GM10847 (cell line): ENCODE results near the gene GOLM1.

Experiments used
- POLR2A ChIP-seq: IDR thresholded peaks from 2 replicates; pipeline ENCODE4 v1.6.1; 2011; ENCODE audit not compliant: insufficient read length; ENCODE audit errors: extremely low read depth

The GOLM1 gene

DNA sequence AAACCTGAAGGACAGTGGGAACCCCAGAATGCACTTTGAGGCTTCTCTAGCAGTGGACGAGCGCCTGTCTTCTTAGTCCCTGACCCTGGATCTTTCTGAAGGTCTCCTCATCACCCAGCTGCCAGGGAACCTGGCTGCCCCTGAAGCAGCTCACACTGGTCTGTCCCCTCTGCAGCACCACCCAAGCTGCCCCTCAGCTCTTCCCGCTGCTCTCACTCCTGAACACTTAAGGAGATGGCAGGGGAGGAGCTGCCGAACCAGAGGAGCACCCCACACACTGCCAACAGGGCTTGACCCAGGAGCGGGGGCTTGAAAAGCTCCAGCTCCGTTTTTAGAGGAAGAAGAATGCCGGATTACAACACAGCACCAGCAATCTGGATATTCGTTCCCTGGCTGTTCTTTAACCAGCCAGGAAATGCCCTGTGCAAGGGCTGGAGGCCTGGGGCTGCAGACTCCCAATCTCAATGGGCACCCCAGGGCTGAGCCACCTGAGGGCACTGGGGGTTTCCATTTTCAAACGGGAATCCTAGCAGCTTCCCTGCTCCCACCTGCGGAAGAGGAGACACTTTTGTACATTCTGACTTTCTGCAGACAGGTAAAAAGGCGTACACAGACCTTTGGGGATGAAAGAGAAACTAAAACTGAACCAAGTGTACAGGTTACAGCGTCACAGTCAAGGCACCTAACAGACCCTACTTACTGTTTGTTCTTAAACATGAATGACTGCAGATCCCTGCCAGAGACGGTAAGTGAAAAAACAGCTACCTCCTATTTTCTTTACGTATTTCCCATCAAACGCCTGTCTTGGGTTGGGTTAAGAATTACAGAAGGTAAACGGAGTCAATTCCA, 36.3 kb downstream of the GOLM1 start:
- no peak for TF ChIP-seq POLR2A

DNA sequence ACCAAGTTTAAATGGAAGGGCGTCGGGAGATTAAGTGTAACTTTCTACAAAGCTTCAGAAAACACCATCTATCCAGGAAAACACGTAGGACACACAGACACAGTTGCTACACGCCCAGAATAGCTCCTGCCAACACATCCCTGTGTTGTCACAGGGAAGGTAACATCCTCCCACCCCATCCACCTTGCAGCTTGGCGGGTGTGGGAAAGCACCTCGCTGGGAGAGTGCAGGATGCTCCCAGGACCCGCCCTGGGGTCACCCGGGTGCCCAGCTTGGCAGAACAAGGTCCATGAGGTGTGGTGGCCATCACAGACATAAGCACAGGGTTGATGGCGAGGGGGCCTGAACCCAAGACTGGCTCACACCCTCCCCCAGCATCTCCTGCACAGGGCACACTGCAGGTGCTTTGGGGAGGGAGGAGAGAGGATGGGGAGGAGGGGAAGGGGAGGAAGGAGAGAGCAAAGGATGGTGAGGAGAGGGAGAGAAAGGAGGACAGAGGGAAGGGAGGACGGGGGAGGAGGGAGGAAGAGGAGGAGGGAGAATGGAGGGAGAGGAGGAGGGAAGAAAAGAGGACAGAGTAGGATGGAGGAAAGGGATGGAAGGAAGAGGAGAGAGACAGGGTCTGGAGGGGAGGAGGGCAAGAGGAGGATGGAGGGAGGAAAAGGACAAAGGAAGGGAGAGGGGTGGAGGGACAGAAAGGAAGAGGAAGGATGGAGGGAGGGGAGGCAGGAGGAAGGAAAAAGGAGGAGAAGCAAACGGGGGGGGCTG, 37.2 kb downstream of the GOLM1 start:
- TF ChIP-seq POLR2A, result no peak

DNA sequence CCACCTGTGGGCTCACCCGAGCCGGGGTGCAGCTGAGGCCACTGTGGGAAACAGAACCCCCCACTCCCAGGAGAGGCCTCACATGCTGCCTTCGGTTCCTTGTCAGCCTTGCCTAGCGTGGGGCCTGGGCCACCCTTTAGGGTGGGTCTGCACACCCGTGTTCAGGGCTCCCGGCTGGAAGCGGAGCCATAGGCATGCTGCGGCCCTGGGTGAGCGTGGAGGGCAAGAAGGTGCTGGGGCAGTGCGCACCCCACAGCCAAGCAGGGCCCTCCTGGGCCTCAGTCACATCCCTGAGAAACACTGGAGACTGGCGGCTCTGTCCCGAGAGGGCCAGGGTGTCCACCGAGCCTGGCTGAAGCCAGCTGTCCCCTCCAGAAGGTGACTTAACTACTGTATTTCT, 41.9 kb downstream of the GOLM1 start:
- no peak for TF ChIP-seq POLR2A

DNA sequence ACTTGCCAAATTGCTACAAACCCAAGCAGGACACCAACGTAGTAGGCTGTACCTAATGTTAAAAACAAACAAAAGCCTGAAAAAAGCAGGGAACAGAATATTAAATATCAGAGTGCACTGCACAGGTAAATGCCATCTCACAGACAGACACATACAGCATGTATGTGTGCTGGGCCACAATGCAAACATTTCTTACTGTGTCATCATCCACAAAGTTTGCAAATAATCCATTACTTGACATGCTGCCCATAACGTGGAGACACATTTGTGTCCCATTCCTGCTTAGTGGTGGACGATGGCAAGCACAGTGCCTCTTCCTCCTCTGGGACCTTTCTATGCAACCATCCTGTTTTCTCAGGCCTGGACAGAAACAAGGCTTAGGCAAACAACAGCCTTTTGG, 44.7 kb downstream of the GOLM1 start:
- TF ChIP-seq POLR2A, result no peak

DNA sequence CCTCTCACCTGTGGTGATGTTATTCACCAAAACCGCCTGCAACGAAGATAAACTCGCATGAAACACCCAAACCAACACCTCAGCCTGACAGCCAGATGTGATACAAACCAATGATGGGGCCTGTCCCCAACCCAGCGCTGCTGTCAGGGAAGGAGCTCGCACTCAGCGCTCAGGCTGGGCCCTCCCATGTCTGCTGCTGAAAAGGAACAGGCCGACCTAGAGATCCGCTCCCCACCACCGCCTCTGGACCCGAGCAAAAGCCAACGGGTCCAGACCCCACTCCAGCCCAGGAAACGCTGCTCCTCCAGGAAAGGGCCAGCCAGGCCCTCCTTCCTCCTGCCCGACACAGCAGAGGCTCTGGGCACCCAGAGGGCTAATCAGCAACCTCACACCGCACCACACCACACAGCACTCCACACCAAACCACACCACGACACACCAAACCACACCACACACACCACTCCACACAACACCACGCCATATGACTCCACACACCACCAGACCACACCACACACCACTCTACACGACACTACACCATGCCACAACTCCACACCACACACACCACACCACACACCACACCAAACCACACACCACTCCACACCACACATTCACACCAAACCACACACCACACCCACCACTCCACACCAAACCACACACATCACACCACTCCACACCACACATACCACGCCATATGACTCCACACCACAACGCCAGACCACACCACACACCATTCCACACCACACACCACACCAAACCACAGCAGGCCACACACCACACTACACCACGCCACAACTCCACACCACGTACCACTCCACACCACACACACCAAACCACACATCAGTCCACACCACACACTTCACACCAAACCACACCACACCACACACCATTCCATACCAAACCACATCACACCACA, 46.5 kb downstream of the GOLM1 start:
- TF ChIP-seq POLR2A, result no peak

DNA sequence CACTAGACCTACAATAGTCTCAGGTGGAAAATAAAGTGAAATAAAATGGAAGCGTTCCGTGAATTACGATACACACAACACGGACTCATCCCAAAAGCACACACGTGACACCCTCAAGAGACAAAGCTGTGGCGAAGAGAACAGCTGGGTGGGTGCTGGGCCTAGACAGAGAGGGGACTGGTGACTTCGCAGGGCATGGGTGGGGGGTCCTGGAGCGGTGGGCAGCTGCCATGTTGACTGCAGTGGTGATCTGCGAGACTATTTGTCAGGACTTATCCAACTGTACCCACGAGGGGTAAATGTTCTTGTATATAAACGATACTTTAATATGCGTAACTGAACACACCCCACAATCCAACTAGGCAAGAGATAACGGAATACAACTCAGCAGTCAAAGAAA, 52.0 kb downstream of the GOLM1 start:
- TF ChIP-seq POLR2A, result no peak

DNA sequence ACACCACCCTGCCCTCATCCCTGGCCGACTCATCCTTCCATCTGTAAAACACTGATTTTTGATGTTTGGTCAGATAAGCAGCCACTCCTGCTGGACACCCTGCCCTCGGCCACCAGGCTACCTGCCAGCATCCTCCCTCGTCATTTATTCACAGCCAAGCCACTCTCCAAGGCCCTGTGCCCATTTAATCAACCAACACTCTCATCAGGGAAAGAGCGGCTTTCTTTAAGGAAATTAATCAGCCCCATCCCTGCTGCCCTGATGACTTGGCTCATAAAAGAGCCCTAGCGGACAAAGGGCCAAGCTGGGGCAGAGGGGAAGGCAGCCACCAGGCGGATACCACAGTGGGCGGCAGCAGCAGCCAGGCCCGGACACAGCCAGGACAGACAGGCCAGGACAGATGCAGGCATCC, 52.4 kb downstream of the GOLM1 start:
- TF ChIP-seq POLR2A, result no peak

DNA sequence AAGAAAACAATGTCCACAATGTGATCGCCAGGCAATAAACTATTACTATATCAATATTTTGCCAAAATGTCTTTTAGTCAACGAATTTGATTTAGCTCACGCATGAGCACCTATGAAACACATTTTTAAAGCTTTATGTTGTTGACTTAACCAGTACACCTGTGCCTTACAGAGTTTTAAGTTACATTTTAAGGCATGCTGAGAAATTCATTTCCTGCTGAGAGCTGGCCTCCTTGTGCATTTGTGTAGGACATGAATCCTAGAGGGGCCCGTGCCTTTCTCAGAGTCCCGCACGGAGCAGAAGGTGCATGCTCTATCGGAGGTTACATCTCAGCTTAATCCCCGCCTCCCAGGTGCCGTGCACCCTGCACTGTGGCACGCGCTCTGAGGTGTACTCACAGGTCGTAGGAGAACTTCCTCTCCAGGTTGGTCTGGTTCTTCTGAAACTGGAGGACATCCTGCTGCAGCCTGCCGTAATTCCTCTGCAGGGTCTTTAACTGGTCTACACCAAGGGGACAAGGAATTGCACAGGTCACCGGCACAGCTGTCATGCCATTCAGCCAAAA, 53.2 kb downstream of the GOLM1 start:
- no peak for TF ChIP-seq POLR2A

DNA sequence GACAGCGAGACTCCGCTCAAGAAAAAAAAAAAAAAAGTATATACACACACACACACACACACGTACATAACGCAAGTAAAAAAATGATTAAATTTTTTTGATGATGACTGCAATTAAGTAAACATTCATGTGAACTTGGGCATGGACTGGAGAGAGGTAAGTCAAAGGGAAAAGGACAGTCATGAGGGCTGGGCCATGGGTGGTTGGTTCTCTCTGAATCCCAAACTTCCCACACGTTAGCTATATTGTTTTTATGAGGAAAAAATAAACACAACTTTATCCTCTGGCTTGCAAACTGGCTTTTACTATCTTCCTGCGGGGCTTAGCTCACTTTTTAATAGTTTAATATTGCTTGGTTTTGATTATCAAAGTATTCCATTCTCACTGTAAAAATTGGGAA, 53.7 kb downstream of the GOLM1 start:
- TF ChIP-seq POLR2A, result no peak

DNA sequence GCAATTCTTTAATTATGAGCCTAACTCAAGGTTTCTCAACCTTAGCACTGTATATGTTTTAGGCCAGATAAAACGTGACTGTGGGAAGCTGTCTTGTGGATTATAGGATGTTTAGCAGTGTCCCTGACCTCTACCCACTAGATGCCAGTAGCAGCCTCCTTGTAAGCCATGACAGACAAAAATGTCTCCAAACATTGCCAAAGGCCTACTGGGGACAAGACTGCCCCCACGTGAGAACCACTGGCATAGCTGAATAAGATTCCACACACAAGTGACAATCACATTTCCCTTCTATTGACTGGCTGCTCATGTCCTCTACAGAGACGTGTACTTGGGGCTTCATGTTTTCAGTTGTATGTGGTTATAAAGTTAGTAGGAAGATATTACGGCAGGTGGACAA, 55.4 kb downstream of the GOLM1 start:
- TF ChIP-seq POLR2A, result no peak

DNA sequence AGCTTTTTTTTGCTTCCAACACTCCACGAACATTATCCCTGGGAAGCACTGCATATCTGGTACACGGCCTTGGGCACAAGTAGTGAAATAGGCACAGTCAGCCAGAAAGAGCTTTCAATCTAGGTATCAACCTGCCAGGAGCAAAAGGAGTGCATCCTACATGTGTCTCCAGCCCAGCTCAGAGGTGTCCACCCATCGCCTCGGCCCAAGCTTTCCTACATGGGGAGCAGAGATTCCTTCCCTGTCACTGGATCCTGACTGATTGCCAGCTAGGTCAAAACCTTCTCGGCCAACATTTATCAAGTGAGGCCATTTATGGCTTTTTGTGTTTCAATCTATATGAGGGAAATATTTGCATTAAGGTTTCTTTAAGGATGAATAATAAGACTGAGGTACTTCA, 55.8 kb downstream of the GOLM1 start:
- no peak for TF ChIP-seq POLR2A

DNA sequence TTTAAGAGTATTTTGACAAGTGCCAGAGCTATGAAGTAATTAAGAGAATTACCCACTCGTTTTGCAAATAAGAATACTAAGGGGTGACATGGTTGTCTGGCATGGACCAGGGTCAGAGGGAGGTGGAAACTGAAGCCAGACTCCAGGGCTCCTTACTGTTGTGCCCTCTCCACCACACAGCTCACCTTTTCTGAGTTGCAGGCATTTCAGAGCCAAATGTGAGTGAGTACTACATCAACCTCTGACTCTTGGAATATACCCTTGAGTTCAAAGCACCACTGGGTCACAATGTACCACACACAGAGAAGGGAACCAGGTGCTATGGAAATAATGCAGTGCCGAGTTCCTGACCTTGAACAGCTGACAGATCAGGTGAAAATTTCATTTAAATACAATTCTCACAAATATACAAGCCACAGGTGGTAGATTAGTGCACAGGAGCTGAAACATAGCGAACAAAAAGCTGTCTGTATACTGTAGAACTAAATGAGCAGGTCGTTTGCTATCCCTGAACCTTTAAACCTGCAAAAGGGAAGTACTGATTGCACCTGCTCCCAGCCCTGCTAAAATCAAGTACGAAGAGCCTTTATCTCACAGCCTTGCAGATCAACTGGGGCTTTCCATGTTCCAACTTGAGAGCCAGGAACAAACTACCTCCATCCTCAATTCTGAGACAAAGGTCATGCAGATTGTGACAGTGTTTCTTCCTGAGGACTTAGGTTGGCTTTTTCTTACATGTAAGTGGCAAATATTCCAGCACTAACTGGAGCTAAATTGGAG, 57.0 kb downstream of the GOLM1 start:
- no peak for TF ChIP-seq POLR2A

DNA sequence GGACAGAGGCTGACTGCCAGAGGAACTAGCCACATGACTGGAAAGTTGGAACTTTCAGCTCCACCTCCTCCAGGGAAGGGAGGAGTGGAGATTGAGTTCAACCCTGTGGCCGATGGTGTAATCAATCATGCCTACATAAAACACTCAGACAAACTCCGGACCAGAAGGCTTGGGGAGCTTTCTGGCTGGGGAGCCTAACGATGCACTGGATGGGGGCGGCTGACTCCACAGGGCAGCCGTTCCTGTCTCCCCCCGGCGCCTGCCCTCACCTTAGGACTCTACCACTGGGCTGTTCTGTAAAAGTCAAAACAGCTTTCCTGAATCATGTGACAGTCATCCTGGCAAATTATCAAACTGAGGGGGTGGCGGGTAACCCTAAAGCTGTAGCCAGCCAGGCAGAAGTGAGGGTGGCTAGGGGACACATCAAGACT, 58.0 kb downstream of the GOLM1 start:
- TF ChIP-seq POLR2A, result no peak

DNA sequence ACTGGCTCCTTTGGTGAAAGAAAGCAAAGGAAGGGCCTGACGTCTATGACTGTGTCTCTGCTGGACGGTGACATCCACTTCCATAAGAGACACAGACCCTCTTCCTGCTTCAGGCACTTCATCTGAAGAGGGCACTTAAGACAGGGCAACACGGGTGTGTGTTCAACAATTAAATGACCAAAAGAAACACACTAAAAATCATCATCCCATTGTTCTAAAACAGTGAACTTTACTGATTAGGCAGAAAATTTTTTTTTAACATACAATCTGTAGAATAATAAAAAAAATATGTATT, 58.5 kb downstream of the GOLM1 start:
- no peak for TF ChIP-seq POLR2A
